Activated CD4-positive, alpha-beta T cell treated with anti-CD3 and anti-CD28 coated beads, Interleukin-2, amount 10 ng/mL, durations not matched to agents 7 days and 5 days (primary cell): ENCODE results near the gene OR2A2. TPM values are rescaled to one million over a fixed set of nuclear protein-coding genes. Genes with fewer than 3 reads are reported as not detected.

ENCODE experiments used
- CTCF ChIA-PET: fragments of 350-600 bp; sonication (Branson Sonifier 250); formaldehyde crosslinking; loops from one replicate; lab custom pipeline; 2021; ENCODE audit warnings: antibody characterized with exemption; lab: Charles Lee
- POLR2A ChIA-PET: fragments of 350-600 bp; sonication (Branson Sonifier 250); formaldehyde crosslinking; loops from one replicate; lab custom pipeline; 2021; ENCODE audit warnings: antibody characterized with exemption; lab: Charles Lee
- DNase-seq: peaks from one replicate; pipeline ENCODE4 v3.0.0-alpha.2; 2020
- H3K27ac Mint-ChIP-seq: one replicate; pipeline ENCODE4 v1.8.0; 2021; ENCODE audit warnings: mild to moderate bottlenecking, moderate library complexity, mixed read lengths
- H3K27me3 Mint-ChIP-seq: one replicate; pipeline ENCODE4 v1.8.0; 2021; ENCODE audit warnings: mixed read lengths
- H3K36me3 Mint-ChIP-seq: one replicate; pipeline ENCODE4 v1.8.0; 2021; ENCODE audit warnings: low read depth, mixed read lengths
- H3K4me1 Mint-ChIP-seq: one replicate; pipeline ENCODE4 v1.8.0; 2021; ENCODE audit warnings: mixed read lengths
- H3K4me3 Mint-ChIP-seq: one replicate; pipeline ENCODE4 v1.8.0; 2021; ENCODE audit warnings: mild to moderate bottlenecking, moderate library complexity, mixed read lengths
- H3K9me3 Mint-ChIP-seq: one replicate; pipeline ENCODE4 v1.8.0; 2021; ENCODE audit warnings: mixed read lengths
- total RNA-seq, 2 experiments: library from RNA; stranded (reverse); gene quantifications; one replicate each; pipeline ENCODE4 v1.2.3, GENCODE V29; 2021

The OR2A2 gene
- total RNA-seq, 2 experiments from 2014 or later = not detected

GRCh38 chr7:144158861-144159260 lies 49.5 kb downstream of the OR2A2 start:
- Mint-ChIP-seq H3K36me3 (no peaks in the 10 kb centered on the region), H3K27ac (no peak overlapping the region), H3K4me1 (no peaks in the 10 kb centered on the region), H3K9me3 (no peaks in the 10 kb centered on the region), H3K4me3 (no peak overlapping the region), H3K27me3 (peaks cover 33% of the 10 kb centered on the region)
- POLR2A ChIA-PET = no interaction called here
- DNase-seq = no peak
- CTCF ChIA-PET = no interaction called here

Other genes starting within 250 kb of the OR2A2 start
- gene TCAF1, start 207.4 kb upstream of the OR2A2 start, total RNA-seq = 10 to 100 TPM; 14.6 to 15.5 TPM
- gene OR2F2, start 174.3 kb upstream of the OR2A2 start, total RNA-seq = not detected
- not detected for gene OR2F1, start 154.7 kb upstream of the OR2A2 start, total RNA-seq
- gene OR6B1, start 109.3 kb upstream of the OR2A2 start, total RNA-seq = not detected
- not detected for gene OR2A5, start 60.6 kb upstream of the OR2A2 start, total RNA-seq
- gene OR2A25, start 39.8 kb upstream of the OR2A2 start, total RNA-seq = not detected
- not detected for gene OR2A12, start 23.3 kb upstream of the OR2A2 start, total RNA-seq
- gene OR2A14, start 13.6 kb downstream of the OR2A2 start, total RNA-seq = not detected
- gene CTAGE4, start 73.9 kb downstream of the OR2A2 start, total RNA-seq = 1 to 10 TPM; 1.4 to 1.8 TPM
- gene ARHGEF35, start 86.2 kb downstream of the OR2A2 start, total RNA-seq = 1 to 10 TPM; 4.2 TPM
- under 1 TPM in 1 of 2 experiments, not detected in 1; 0.04 TPM for gene OR2A42, start 130.0 kb downstream of the OR2A2 start, total RNA-seq
- 1 to 10 TPM; 3.5 to 4.8 TPM for gene OR2A7, start 155.2 kb downstream of the OR2A2 start, total RNA-seq
- gene CTAGE8, start 159.7 kb downstream of the OR2A2 start, total RNA-seq = 1 to 10 TPM in 1 of 2 experiments, under 1 TPM in 1; 0.97 to 1.6 TPM
- under 1 TPM; 0.06 to 0.17 TPM for gene OR2A1, start 202.8 kb downstream of the OR2A2 start, total RNA-seq
- 10 to 100 TPM; 11.0 to 13.1 TPM for gene ARHGEF5, start 245.8 kb downstream of the OR2A2 start, total RNA-seq